ENCODE results near the gene SH3BP5.

DNA sequence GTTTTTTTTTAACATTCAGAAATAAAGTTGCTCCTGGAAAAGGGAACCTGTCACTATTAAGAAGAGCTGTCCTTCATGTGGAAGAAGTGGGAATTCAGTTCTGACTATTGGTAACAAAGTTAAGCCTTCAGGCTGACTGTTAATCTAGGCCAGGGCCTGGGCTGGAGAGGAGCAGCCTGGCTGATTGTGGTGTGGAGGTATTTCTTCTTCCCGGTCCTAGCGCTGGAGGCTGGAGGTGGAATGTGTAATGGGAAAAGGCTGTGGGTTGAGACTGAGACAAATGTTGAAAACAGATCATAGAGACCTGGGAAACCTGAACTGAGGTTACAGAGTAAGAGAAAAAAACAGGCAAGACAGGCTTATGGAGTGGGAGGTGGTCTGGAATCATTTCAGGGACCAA, 23.8 kb upstream of the SH3BP5 start:
- TF ChIP-seq POLR2A (IDR thresholded peaks at IDR 0.05; ENCODE audit: borderline replicate concordance, extremely low read depth, insufficient read depth, insufficient read length), result no peak
- TF ChIP-seq, protein P1, sequence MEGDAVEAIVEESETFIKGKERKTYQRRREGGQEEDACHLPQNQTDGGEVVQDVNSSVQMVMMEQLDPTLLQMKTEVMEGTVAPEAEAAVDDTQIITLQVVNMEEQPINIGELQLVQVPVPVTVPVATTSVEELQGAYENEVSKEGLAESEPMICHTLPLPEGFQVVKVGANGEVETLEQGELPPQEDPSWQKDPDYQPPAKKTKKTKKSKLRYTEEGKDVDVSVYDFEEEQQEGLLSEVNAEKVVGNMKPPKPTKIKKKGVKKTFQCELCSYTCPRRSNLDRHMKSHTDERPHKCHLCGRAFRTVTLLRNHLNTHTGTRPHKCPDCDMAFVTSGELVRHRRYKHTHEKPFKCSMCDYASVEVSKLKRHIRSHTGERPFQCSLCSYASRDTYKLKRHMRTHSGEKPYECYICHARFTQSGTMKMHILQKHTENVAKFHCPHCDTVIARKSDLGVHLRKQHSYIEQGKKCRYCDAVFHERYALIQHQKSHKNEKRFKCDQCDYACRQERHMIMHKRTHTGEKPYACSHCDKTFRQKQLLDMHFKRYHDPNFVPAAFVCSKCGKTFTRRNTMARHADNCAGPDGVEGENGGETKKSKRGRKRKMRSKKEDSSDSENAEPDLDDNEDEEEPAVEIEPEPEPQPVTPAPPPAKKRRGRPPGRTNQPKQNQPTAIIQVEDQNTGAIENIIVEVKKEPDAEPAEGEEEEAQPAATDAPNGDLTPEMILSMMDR (IDR thresholded peaks at IDR 0.05 in 2 of 3, conservative IDR thresholded peaks at IDR 0.05 in 1 of 3; ENCODE audit: borderline replicate concordance in 1 of 3, insufficient read depth in 1 of 3, low read depth in 2 of 3, low read length in 2 of 3), result no peak
- TF ChIP-seq, protein P2, sequence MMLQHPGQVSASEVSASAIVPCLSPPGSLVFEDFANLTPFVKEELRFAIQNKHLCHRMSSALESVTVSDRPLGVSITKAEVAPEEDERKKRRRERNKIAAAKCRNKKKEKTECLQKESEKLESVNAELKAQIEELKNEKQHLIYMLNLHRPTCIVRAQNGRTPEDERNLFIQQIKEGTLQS (IDR thresholded peaks at IDR 0.05), result no peak
- TF ChIP-seq POLR2AphosphoS5 (IDR thresholded peaks at IDR 0.05; ENCODE audit: low read depth, low read length), result no peak
- no peak for TF ChIP-seq EZH2 (IDR thresholded peaks at IDR 0.05)
- no peak for TF ChIP-seq FOSL1 (IDR thresholded peaks at IDR 0.05; ENCODE audit: low read depth)
- TF ChIP-seq YY1 (IDR thresholded peaks at IDR 0.05; ENCODE audit: extremely low read depth, insufficient replicate concordance, low read depth, low read length), result no peak
- TF ChIP-seq RAD21 (IDR thresholded peaks at IDR 0.05; ENCODE audit: low read depth), result no peak
- TF ChIP-seq EZH2phosphoT487 (IDR thresholded peaks at IDR 0.05; ENCODE audit: borderline replicate concordance), result no peak
- TF ChIP-seq, protein P3, sequence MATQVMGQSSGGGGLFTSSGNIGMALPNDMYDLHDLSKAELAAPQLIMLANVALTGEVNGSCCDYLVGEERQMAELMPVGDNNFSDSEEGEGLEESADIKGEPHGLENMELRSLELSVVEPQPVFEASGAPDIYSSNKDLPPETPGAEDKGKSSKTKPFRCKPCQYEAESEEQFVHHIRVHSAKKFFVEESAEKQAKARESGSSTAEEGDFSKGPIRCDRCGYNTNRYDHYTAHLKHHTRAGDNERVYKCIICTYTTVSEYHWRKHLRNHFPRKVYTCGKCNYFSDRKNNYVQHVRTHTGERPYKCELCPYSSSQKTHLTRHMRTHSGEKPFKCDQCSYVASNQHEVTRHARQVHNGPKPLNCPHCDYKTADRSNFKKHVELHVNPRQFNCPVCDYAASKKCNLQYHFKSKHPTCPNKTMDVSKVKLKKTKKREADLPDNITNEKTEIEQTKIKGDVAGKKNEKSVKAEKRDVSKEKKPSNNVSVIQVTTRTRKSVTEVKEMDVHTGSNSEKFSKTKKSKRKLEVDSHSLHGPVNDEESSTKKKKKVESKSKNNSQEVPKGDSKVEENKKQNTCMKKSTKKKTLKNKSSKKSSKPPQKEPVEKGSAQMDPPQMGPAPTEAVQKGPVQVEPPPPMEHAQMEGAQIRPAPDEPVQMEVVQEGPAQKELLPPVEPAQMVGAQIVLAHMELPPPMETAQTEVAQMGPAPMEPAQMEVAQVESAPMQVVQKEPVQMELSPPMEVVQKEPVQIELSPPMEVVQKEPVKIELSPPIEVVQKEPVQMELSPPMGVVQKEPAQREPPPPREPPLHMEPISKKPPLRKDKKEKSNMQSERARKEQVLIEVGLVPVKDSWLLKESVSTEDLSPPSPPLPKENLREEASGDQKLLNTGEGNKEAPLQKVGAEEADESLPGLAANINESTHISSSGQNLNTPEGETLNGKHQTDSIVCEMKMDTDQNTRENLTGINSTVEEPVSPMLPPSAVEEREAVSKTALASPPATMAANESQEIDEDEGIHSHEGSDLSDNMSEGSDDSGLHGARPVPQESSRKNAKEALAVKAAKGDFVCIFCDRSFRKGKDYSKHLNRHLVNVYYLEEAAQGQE (IDR thresholded peaks at IDR 0.05; ENCODE audit: low read depth), result no peak
- no peak for TF ChIP-seq ELF1 (IDR thresholded peaks at IDR 0.05; ENCODE audit: borderline replicate concordance, low read depth)
